H1 (cell line): ENCODE data around the gene EFCAB8. TPM values are rescaled to one million over a fixed set of nuclear protein-coding genes. Genes with fewer than 3 reads are reported as not detected.

Source experiments
- CTCF ChIA-PET: fragments of 300-600 bp; sonication (Branson Sonifier 250); formaldehyde crosslinking; loops from one replicate; lab custom pipeline; 2021; ENCODE audit not compliant: partially characterized antibody; lab: Charles Lee
- POLR2A ChIA-PET: fragments of 300-600 bp; sonication (Branson Sonifier 250); formaldehyde crosslinking; loops from one replicate; lab custom pipeline; 2021; ENCODE audit warnings: inconsistent platforms; ENCODE audit not compliant: partially characterized antibody; lab: Charles Lee
- DNase-seq, 2 experiments: peaks; one replicate each; pipeline versions ENCODE4 v3.0.0 to v3.0.0-alpha.2; 2010 to 2022; ENCODE audit warnings: low spot score in 2 of 2, low read depth in 1 of 2, mixed read lengths in 1 of 2
- FAIRE-seq: peaks from 2 replicates; lab custom pipeline; 2011; peaks lifted over from hg19 to GRCh38; lab: Jason Lieb, UNC
- H2AFZ ChIP-seq: 2 replicates; pipeline ENCODE4 v1.8.1; 2012; ENCODE audit warnings: low read length, inconsistent platforms
- H2AK5ac ChIP-seq: 2 replicates; pipeline ENCODE4 v1.6.1; 2013; ENCODE audit warnings: low read depth, low read length
- H2BK120ac ChIP-seq: replicated peaks from 2 replicates; pipeline ENCODE3; 2013; ENCODE audit warnings: low read depth, low read length, inconsistent platforms
- H2BK12ac ChIP-seq: 2 replicates; pipeline ENCODE4 v1.6.1; 2013; ENCODE audit warnings: low read depth, low read length
- H2BK15ac ChIP-seq: 2 replicates; pipeline ENCODE4 v1.6.1; 2013; ENCODE audit warnings: low read length
- H2BK20ac ChIP-seq: 2 replicates; pipeline ENCODE4 v1.6.1; 2013; ENCODE audit warnings: low read length
- H2BK5ac ChIP-seq: 2 replicates; pipeline ENCODE4 v1.6.1; 2013; ENCODE audit warnings: low read depth, low read length
- H3K14ac ChIP-seq: 2 replicates; pipeline ENCODE4 v1.6.1; 2013; ENCODE audit warnings: inconsistent platforms; ENCODE audit not compliant: insufficient read length
- H3K18ac ChIP-seq: 2 replicates; pipeline ENCODE4 v1.6.1; 2013; ENCODE audit warnings: low read length; ENCODE audit errors: extremely low read depth
- H3K23ac ChIP-seq: 2 replicates; pipeline ENCODE4 v1.6.1; 2013; ENCODE audit warnings: inconsistent platforms; ENCODE audit not compliant: insufficient read length
- H3K23me2 ChIP-seq: 2 replicates; pipeline ENCODE4 v1.6.1; 2013; ENCODE audit warnings: low read depth, low read length
- H3K27ac ChIP-seq: 2 replicates; pipeline ENCODE4 v1.6.1; 2011; ENCODE audit warnings: low read depth, low read length, inconsistent platforms
- H3K27me3 ChIP-seq, 4 experiments: replicated peaks in 1 of 4; 1 replicate in 1 of 4; 2 replicates in 3 of 4; pipeline versions ENCODE4 v1.6.1 to v1.8.1; 2011 to 2013; ENCODE audit warnings: low read length in 3 of 4, mild to moderate bottlenecking in 3 of 4, inconsistent platforms in 2 of 4, mixed read lengths in 2 of 4, moderate library complexity in 1 of 4; ENCODE audit not compliant: control insufficient read depth in 3 of 4, insufficient read depth in 3 of 4; ENCODE audit errors: extremely low read depth in 1 of 4
- H3K36me3 ChIP-seq, 4 experiments: 2 replicates each; pipeline versions ENCODE4 v1.6.1 to v1.8.1; 2011 to 2013; ENCODE audit warnings: mild to moderate bottlenecking in 4 of 4, low read length in 3 of 4, moderate library complexity in 2 of 4, control low read depth in 1 of 4, inconsistent platforms in 1 of 4; ENCODE audit not compliant: insufficient read depth in 4 of 4, control insufficient read depth in 2 of 4
- H3K4ac ChIP-seq: replicated peaks from 2 replicates; pipeline ENCODE3; 2013; ENCODE audit warnings: low read length, low read depth, mixed read lengths, inconsistent platforms; ENCODE audit not compliant: insufficient read length
- H3K4me1 ChIP-seq, 4 experiments: replicated peaks in 1 of 4; 1 replicate in 1 of 4; 2 replicates in 3 of 4; pipeline versions ENCODE4 v1.6.1 to v1.8.1; 2011 to 2013; ENCODE audit warnings: low read length in 3 of 4, inconsistent platforms in 2 of 4, mixed read lengths in 1 of 4; ENCODE audit not compliant: insufficient read depth in 4 of 4, control insufficient read depth in 3 of 4
- H3K4me2 ChIP-seq, 2 experiments: 2 replicates each; pipeline versions ENCODE4 v1.6.1 to v1.8.1; 2011 to 2013; ENCODE audit warnings: low read depth in 2 of 2, low read length in 2 of 2, control low read depth in 1 of 2, inconsistent platforms in 1 of 2, mild to moderate bottlenecking in 1 of 2; ENCODE audit not compliant: insufficient read depth in 1 of 2
- H3K4me3 ChIP-seq, 4 experiments: fragments of 200-600, 300-600 bp in 1 of 4; sonication (generic), shearing (Covaris generic), sonication (Bioruptor Twin) in 1 of 4; 2 replicates each; pipeline versions ENCODE4 v1.5.1 to v1.8.1; 2011 to 2016; ENCODE audit warnings: low read length in 4 of 4, low read depth in 3 of 4, control low read depth in 2 of 4, inconsistent platforms in 2 of 4, mild to moderate bottlenecking in 2 of 4, mixed read lengths in 1 of 4, moderate library complexity in 1 of 4; ENCODE audit not compliant: insufficient read depth in 2 of 4; ENCODE audit errors: extremely low read depth in 1 of 4
- H3K56ac ChIP-seq: replicated peaks from 2 replicates; pipeline ENCODE3; 2013; ENCODE audit warnings: low read depth, mild to moderate bottlenecking, mixed read lengths, low read length, inconsistent platforms; ENCODE audit not compliant: insufficient read length
- H3K79me1 ChIP-seq: 2 replicates; pipeline ENCODE4 v1.6.1; 2013; ENCODE audit warnings: low read depth, low read length, control low read depth
- H3K79me2 ChIP-seq, 2 experiments: 2 replicates each; pipeline versions ENCODE4 v1.6.1 to v1.8.1; 2012 to 2013; ENCODE audit warnings: low read length in 2 of 2, mild to moderate bottlenecking in 2 of 2, inconsistent platforms in 1 of 2; ENCODE audit not compliant: insufficient read depth in 2 of 2, control insufficient read depth in 1 of 2
- H3K9ac ChIP-seq, 4 experiments: replicated peaks in 1 of 4; 1 replicate in 1 of 4; 2 replicates in 3 of 4; pipeline versions ENCODE4 v1.6.1 to v1.8.1; 2011 to 2013; ENCODE audit warnings: low read depth in 3 of 4, low read length in 3 of 4, control low read depth in 2 of 4, mild to moderate bottlenecking in 2 of 4, moderate library complexity in 2 of 4, inconsistent platforms in 1 of 4; ENCODE audit errors: extremely low read depth in 1 of 4
- H3K9me3 ChIP-seq, 2 experiments: 2 replicates each; pipeline versions ENCODE4 v1.6.1 to v1.8.1; 2012 to 2013; ENCODE audit warnings: mild to moderate bottlenecking in 2 of 2, moderate library complexity in 2 of 2, control low read depth in 1 of 2, inconsistent platforms in 1 of 2, low read depth in 1 of 2, low read length in 1 of 2, mixed read lengths in 1 of 2; ENCODE audit not compliant: insufficient read depth in 2 of 2
- H4K20me1 ChIP-seq, 2 experiments: replicated peaks in 1 of 2; 2 replicates each; pipeline versions ENCODE3 to v1.8.1; 2011 to 2013; ENCODE audit warnings: inconsistent platforms in 2 of 2, low read length in 2 of 2, mild to moderate bottlenecking in 1 of 2; ENCODE audit not compliant: insufficient read depth in 2 of 2, control insufficient read depth in 1 of 2
- H4K5ac ChIP-seq: 2 replicates; pipeline ENCODE4 v1.6.1; 2013; ENCODE audit warnings: low read length, low read depth, mixed read lengths, inconsistent platforms; ENCODE audit not compliant: insufficient read length
- H4K8ac ChIP-seq: 2 replicates; pipeline ENCODE4 v1.8.0; 2013; ENCODE audit warnings: mild to moderate bottlenecking, moderate library complexity, low read length, inconsistent platforms; ENCODE audit not compliant: insufficient read depth; ENCODE audit errors: extremely low read depth
- H4K91ac ChIP-seq: replicated peaks from 2 replicates; pipeline ENCODE3; 2013; ENCODE audit warnings: low read length, mixed read lengths, inconsistent platforms; ENCODE audit not compliant: insufficient read length
- CBX8 ChIP-seq: fragments of 300-800, 300-1000 bp; sonication (generic); IDR thresholded peaks from 2 replicates; pipeline ENCODE4 v1.7.1; 2016; ENCODE audit warnings: low read depth, low read length, borderline replicate concordance
- CTBP2 ChIP-seq: IDR thresholded peaks from 2 replicates; pipeline ENCODE4 v1.7.0; 2011; ENCODE audit warnings: borderline replicate concordance, mild to moderate bottlenecking, moderate library complexity, mixed read lengths, low read length; ENCODE audit not compliant: insufficient read depth, insufficient read length
- EP300 ChIP-seq, 2 experiments: IDR thresholded peaks; 1 replicate in 1 of 2; 2 replicates in 1 of 2; pipeline ENCODE4 v1.6.1; 2011 to 2012; ENCODE audit warnings: low read depth in 2 of 2, low read length in 2 of 2, mild to moderate bottlenecking in 2 of 2, borderline replicate concordance in 1 of 2, inconsistent platforms in 1 of 2, moderate library complexity in 1 of 2
- POU5F1 ChIP-seq: IDR thresholded peaks from 2 replicates; pipeline ENCODE4 v1.6.1; 2011; ENCODE audit warnings: low read depth, mild to moderate bottlenecking, low read length, moderate library complexity
- TCF12 ChIP-seq: IDR thresholded peaks from 2 replicates; pipeline ENCODE4 v1.6.1; 2011; ENCODE audit warnings: low read depth, mild to moderate bottlenecking, low read length
- polyA plus RNA-seq, 7 experiments: library from polyadenylated mRNA; depleted of rRNA in 3 of 7; stranded (reverse) in 5 of 7; unstranded in 2 of 7; fragments of >200 nt in 5 of 7; fragments of 200-250 nt in 2 of 7; gene quantifications; 1 replicate in 5 of 7; 2 replicates in 1 of 7; 4 replicates in 1 of 7; pipeline versions ENCODE4 v1.2.1 to v1.2.3, GENCODE V29; 2011 to 2013; ENCODE audit warnings: missing spikeins in 2 of 7, mixed read lengths in 2 of 7
- total RNA-seq: library from RNA; stranded (reverse); fragmentation: NEBNext Ultra II Directional; extraction: Animal tissue kit (Norgen Biotek cat#: 25700); gene quantifications from 2 replicates; pipeline ENCODE4 v1.2.1, GENCODE V29; 2021

The EFCAB8 gene
- total and polyA plus RNA-seq, 2 of the 8 experiments (the other 6 are each of a cell fraction or from before 2014, with no cell fraction given), result 0.06 to 0.20 TPM

- CTCF ChIA-PET, result interaction anchor here (0.6 to 0.7 kb wide), 2 partner anchors 174 to 432 kb away, joined by 3 read pairs; no protein-coding TSS in a partner anchor
- no peak overlapping the region for H2BK5ac ChIP-seq
- H3K79me2 ChIP-seq, result peaks cover 0 to 40% of the 10 kb centered on the region in 2 experiments; a peak in 2 of 4 replicates
- no peak overlapping the region for H2AFZ ChIP-seq
- TF ChIP-seq TCF12, result no peak
- no peak for TF ChIP-seq CBX8
- no peak for TF ChIP-seq EP300 (IDR thresholded peaks at IDR 0.05; ENCODE audit: borderline replicate concordance in 1 of 2, low read depth in 2 of 2, low read length in 2 of 2)
- TF ChIP-seq CTBP2, result no peak
- no peak for TF ChIP-seq POU5F1
- no peak overlapping the region for H4K5ac ChIP-seq
- no peak overlapping the region for H4K91ac ChIP-seq
- no peaks in the 10 kb centered on the region for H3K4me1 ChIP-seq
- no peak overlapping the region for H2BK15ac ChIP-seq
- H3K18ac ChIP-seq, result no peak overlapping the region
- H2BK120ac ChIP-seq, result no peak overlapping the region
- H3K36me3 ChIP-seq, result peaks cover 20 to 63% (median 43%) of the 10 kb centered on the region in 4 experiments
- H4K20me1 ChIP-seq, result peaks cover 4 to 5% of the 10 kb centered on the region in 2 experiments
- no peak overlapping the region for H3K9ac ChIP-seq
- H3K9me3 ChIP-seq, result peaks cover 0 to 2% of the 10 kb centered on the region in 2 experiments; a peak in 1 of 4 replicates
- H3K4ac ChIP-seq, result no peak overlapping the region
- H2BK20ac ChIP-seq, result no peak overlapping the region
- H2BK12ac ChIP-seq, result no peak overlapping the region
- no peak for FAIRE-seq
- no peak overlapping the region for H3K56ac ChIP-seq
- H3K23me2 ChIP-seq, result no peaks in the 10 kb centered on the region
- H3K14ac ChIP-seq, result no peak overlapping the region
- no peak overlapping the region for H3K23ac ChIP-seq
- H3K4me2 ChIP-seq, result no peak overlapping the region
- H4K8ac ChIP-seq, result no peak overlapping the region
- peaks cover 10% of the 10 kb centered on the region for H3K79me1 ChIP-seq
- POLR2A ChIA-PET, result interaction anchor here (0.7 to 1.1 kb wide), 2 partner anchors 15 to 27 kb away, joined by 3 read pairs; partner anchors contain the start of gene MAPRE1
- H3K27me3 ChIP-seq, result no peaks in the 10 kb centered on the region
- no peak overlapping the region for H2AK5ac ChIP-seq
- no peak overlapping the region for H3K27ac ChIP-seq
- H3K4me3 ChIP-seq, result no peak overlapping the region
- no peak for DNase-seq
Measured at GRCh38 chr20:32834972-32835371, 23.8 kb upstream of the EFCAB8 start.
